ENCODE measurements around the gene CISTR. TPM values are rescaled to one million over a fixed set of nuclear protein-coding genes. Genes with fewer than 3 reads are reported as not detected.

Gene CISTR
- total RNA-seq, result not detected
- long read RNA-seq, result 0 reads

DNA sequence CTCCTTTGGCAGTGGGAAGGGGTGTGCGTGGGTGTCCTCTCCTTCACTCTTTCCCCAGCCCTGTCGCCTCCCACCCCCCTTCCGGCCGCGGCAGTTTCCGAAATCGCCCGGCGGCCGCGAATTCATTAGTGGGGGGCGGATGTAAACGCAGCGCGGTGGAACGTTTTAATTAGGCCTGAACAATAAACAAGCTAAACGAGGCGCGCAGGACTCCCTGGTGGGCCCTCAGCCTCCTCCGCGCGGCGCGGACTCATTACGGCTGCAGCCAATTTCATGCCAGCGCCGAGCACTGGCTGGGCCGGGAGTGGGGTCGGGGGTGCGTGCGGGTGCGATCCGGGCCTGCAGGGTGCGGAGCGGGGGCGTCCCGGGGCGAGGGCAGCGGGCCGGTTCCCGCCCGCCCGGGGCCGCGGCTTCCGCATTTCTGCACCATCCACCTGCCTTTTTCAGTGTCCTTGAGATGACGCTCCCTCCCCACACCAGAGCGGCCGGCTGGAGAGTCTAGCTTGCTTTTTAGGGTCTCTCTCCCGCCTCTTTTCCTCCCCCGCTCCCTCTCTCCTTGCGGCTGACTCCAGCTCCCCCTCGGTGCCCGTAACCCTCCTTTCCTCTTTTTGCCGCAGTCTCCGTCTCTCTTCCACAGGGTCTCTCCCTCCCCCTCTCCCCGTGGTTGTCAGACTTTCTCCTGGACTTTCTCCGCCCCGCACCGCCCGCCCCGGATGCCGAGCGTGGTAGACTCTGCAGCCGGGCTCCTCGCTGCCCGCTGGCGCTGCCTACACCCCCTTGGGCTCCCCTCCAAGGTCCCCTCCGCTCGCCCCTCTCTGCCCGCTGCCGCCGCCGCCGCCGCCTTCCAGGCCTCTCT, at the start of gene CISTR:
CISTR (minus strand) TSS at position 644 of the 856 bp plus-strand sequence.
- DNase-seq (no peak), ATAC-seq (peak in 3 of 4 donors; percentile 8 to 17 (median 10))
- H3K27ac ChIP-seq, result no peak within 1 kb of the TSS
- no peaks in the 10 kb centered on the region for H3K36me3 ChIP-seq
- 6% methylated on average over 53 of the region's 76 CpGs for WGBS (ENCODE audit: insufficient coverage, low coverage, low lambda C conversion rate, missing lambda C conversion rate)
- TF ChIP-seq, protein P1, sequence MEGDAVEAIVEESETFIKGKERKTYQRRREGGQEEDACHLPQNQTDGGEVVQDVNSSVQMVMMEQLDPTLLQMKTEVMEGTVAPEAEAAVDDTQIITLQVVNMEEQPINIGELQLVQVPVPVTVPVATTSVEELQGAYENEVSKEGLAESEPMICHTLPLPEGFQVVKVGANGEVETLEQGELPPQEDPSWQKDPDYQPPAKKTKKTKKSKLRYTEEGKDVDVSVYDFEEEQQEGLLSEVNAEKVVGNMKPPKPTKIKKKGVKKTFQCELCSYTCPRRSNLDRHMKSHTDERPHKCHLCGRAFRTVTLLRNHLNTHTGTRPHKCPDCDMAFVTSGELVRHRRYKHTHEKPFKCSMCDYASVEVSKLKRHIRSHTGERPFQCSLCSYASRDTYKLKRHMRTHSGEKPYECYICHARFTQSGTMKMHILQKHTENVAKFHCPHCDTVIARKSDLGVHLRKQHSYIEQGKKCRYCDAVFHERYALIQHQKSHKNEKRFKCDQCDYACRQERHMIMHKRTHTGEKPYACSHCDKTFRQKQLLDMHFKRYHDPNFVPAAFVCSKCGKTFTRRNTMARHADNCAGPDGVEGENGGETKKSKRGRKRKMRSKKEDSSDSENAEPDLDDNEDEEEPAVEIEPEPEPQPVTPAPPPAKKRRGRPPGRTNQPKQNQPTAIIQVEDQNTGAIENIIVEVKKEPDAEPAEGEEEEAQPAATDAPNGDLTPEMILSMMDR (IDR thresholded peaks at IDR 0.05), result no peak
- no peak for TF ChIP-seq POLR2A (IDR thresholded peaks at IDR 0.05)
- peaks cover 0 to 16% of the 10 kb centered on the region in 2 donors for H3K27me3 ChIP-seq
- peaks cover 0 to 13% (median 6%) of the 10 kb centered on the region in 4 donors for H3K4me1 ChIP-seq
- peak within 1 kb of the TSS; percentile 18 to 35 (median 28) for H3K4me3 ChIP-seq
- H3K9me3 ChIP-seq, result no peaks in the 10 kb centered on the region
- intact Hi-C loops (cut with DNase I), result no loop called here

DNA sequence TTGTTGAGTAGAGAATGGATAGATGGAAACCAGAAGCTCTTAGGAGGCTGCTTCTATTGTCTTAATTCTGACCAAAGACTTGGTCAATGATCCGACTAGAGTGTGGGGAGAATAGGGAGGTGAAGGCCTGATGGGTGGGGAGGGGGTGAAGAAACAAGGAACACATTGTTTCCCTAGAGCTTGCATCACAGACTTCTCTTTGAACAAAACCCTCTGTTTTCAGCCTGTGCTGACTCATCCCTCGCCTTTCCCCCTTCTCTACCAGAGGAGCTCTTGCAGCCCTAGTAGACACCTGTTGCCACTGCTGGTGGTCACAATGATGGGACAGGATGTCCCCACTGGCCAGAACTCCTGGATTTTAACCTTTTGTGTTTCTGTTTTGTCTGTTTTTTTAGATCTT, 46.8 kb upstream of the CISTR start:
- ATAC-seq (no peak), DNase-seq (no peak)
- Histone ChIP-seq H3K27ac (no peak overlapping the region), H3K4me3 (no peak overlapping the region), H3K9me3 (no peaks in the 10 kb centered on the region), H3K36me3 (no peaks in the 10 kb centered on the region), H3K27me3 (no peaks in the 10 kb centered on the region), H3K4me1 (no peaks in the 10 kb centered on the region)
- intact Hi-C loops (cut with DNase I), result no loop called here
- no peak for TF ChIP-seq POLR2A (IDR thresholded peaks at IDR 0.05)
- TF ChIP-seq, protein P1 (IDR thresholded peaks at IDR 0.05), result no peak
- WGBS (ENCODE audit: insufficient coverage, low coverage, low lambda C conversion rate, missing lambda C conversion rate), result 63% methylated on average over 2 of the region's 2 CpGs

DNA sequence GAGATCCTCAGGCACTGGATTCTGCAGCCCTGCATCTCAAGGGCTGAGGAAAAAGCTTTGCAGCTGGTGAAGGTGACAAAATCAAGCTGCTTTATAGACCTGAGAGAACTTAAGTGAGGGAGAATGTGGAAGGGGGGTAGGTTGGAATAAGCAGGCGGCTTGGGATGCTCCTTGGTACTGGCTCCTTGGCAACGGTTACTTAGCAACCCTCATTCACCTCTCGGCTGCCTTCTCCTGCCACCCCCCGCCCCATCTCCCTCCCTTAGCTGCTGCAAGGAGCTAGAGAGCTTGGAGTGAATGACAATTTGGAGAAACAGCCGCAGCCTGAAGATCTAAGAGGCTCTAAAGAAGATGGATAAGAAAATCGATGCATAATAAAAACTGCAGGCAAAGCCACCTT, 44.1 kb upstream of the CISTR start:
- intact Hi-C loops (cut with DNase I), result no loop called here
- H3K4me1 ChIP-seq, result no peaks in the 10 kb centered on the region
- H3K27me3 ChIP-seq, result no peaks in the 10 kb centered on the region
- H3K27ac ChIP-seq, result no peak overlapping the region
- H3K4me3 ChIP-seq, result no peak overlapping the region
- 30% methylated on average over 3 of the region's 6 CpGs for WGBS (ENCODE audit: insufficient coverage, low coverage, low lambda C conversion rate, missing lambda C conversion rate)
- TF ChIP-seq, protein P1 (IDR thresholded peaks at IDR 0.05), result no peak
- TF ChIP-seq POLR2A (IDR thresholded peaks at IDR 0.05), result no peak
- no peak for ATAC-seq
- no peaks in the 10 kb centered on the region for H3K36me3 ChIP-seq
- H3K9me3 ChIP-seq, result no peaks in the 10 kb centered on the region
- DNase-seq, result no peak

DNA sequence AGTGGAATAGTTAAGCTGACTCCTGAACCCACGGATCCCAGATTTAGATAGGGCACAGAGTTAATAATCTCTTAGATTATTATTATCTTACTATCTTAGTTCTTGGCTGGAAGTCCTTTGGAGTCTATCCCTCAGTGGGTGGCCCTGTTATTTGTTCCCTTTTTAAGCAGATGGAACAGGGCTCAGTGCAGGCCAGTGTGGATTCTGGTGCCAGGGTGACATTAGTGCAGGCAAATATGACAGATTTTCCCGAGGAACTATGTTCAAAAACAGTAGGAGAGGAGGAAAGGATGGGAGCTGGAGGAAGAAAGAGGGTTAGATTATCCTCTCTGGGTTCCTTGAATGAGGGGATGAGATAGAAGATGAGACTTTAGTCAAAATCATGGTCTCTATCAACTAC, 41.4 kb upstream of the CISTR start:
- H3K27me3 ChIP-seq, result no peaks in the 10 kb centered on the region
- DNase-seq (no peak), ATAC-seq (no peak)
- intact Hi-C loops (cut with DNase I), result no loop called here
- WGBS (ENCODE audit: insufficient coverage, low coverage, low lambda C conversion rate, missing lambda C conversion rate), result 24% methylated on average over 2 of the region's 2 CpGs
- no peaks in the 10 kb centered on the region for H3K36me3 ChIP-seq
- H3K4me3 ChIP-seq, result no peak overlapping the region
- no peak overlapping the region for H3K27ac ChIP-seq
- TF ChIP-seq, protein P1 (IDR thresholded peaks at IDR 0.05), result no peak
- no peak for TF ChIP-seq POLR2A (IDR thresholded peaks at IDR 0.05)
- H3K9me3 ChIP-seq, result no peaks in the 10 kb centered on the region
- no peaks in the 10 kb centered on the region for H3K4me1 ChIP-seq
